ENCODE data around the gene TSPAN4.

Gene TSPAN4

DNA sequence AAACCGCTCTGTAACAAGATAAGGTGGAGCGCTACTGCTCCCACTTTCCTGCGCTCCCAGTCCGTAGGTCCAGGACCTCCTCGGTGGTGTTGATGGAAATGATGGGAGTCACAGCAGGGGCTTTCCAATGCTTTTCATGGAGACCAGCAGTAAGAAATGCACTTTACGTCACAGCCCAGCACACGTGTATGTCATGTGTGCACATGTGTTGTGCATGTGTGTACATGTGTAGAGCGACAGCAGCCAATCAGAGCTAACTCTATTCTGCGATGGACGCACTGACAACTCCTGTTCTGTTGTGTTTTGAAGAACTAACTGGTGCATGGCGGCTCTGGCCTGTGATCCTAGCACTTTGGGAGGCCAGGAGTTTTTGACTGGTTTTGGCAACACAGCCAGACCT is 66.8 kb downstream of the TSPAN4 start:
- no peak for DNase-seq (ENCODE audit: low read depth, low spot score)

- DNase-seq (ENCODE audit: low read depth, low spot score): no peak
Observed at GRCh38 chr11:910044-910588, 67.5 kb downstream of the TSPAN4 start.

GRCh38 chr11:910589-911030 is 68.0 kb downstream of the TSPAN4 start, which contains the start of gene CHID1:
TSS of gene CHID1 (minus strand) at chr11:910810. CDS start at chr11:904816, 5,994 bp downstream.
- DNase-seq (ENCODE audit: low read depth, low spot score): peak; percentile 67

DNA sequence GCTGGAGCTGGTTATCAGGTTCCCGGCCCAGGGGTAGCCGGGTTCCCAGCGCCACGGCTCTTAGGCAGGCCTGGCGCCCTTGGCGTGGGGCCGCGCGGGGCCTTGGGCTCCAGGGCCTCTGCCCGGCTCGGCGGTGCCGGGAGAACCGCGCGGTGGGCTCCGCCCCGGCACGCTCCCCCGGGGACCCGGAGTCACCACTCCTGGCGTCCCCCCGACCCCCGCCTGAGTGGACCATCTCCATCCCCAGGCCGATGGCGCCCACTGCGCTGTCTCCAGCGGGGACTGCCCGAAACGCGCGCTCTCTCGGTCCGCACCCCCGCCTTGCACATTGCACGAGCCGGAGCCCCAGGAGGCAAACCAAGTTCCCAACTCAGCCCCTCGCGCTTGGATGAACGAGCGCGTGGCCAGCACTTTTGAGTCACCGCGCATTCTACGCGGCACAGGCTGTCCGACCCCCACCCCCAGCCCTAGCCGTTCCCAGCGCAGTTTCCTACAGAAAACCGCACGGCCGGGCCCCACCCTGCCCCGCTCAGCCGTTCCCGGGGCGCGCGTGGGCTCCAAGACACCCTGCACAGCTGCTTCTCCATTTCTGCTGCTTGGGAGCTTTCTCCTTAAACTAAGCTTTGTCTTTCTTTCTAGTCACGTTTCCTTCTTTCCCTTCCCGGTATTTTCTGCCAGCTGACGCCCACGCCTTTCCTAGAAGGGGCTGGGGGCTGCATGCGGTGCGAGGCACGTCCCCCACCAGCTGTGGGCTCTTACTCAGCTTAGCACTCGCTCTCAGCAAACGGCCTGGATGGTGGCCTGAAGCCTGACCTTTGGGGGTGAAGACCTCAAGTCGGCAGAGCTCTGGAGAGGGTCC is 68.6 kb downstream of the TSPAN4 start:
- DNase-seq (ENCODE audit: low read depth, low spot score): no peak

- DNase-seq (ENCODE audit: low read depth, low spot score): no peak
Observed at GRCh38 chr11:911890-912219, 69.2 kb downstream of the TSPAN4 start.

- no peak for DNase-seq (ENCODE audit: low read depth, low spot score)
Observed at GRCh38 chr11:912266-912665, 69.6 kb downstream of the TSPAN4 start.

DNA sequence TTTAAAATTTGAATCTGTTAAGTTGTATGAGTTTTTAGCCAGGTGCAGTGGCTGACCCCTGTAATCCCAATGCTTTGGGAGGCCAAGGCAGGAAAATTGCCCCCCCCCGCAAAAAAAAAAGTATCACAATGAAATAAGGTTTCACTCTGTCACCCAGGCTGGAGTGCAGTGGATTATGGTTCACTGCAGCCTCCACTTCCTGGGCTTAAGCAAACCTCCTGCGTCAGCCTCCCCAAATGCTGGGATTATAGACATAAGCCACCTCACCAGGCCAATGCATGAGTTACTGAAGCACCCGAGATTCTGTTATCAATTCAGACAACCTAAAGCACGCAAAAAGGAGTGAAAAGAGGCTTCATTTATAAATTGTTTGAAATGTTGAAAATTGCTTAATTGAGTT is 70.4 kb downstream of the TSPAN4 start:
- DNase-seq (ENCODE audit: low read depth, low spot score): no peak

- no peak for DNase-seq (ENCODE audit: low read depth, low spot score)
Observed at GRCh38 chr11:914204-914603, 71.6 kb downstream of the TSPAN4 start.

DNA sequence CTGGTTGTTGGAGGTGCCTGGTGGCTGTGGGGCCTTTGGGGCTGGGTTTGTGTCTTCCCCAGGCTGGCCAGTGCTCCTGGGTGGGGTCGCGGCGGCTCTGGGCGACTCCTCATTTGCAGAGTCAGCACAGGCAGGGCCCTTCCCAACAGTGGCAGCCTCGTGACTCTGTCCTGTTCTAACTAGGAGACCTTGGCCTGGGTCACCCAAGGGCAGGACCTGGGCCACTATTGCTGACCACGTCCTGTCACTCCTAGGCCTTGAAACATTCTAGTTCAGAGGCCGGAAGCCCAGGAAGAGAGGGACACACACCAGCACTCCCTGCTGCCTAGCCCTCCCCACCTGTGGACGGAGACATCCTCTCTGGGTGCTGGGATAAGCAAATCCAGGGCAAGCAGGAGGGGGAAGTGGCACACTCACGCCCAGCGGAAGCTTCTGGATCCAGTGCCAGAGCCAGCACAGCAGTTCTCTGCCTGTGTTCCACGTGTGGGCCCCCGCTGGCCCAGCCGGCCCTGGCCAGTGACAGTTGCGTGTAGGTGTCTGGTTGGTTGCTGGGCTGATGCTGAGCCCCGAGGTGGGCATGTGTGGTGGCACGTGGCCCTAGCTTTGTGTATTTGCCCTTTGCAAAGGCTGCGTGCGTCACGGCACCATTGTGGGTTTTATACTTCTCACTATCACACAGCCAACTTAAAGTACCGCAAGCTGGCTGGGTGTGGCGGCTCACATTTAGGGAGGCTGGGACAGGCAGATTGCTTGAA is 72.3 kb downstream of the TSPAN4 start:
- no peak for DNase-seq (ENCODE audit: low read depth, low spot score)

Measured in activated naive CD8-positive, alpha-beta T cell treated with anti-CD3 and anti-CD28 coated beads, Interleukin-2, amount 50 U/mL, for 16 hours (primary cell).